Measurements from ENCODE around the gene ZEB2. TPM values are rescaled to one million over a fixed set of nuclear protein-coding genes. Genes with fewer than 3 reads are reported as not detected.
"Not testable (repeated sequence)": the region's sequence is repeated elsewhere in the genome, so short reads cannot be mapped to it uniquely, and the experiment has no call there.

The ZEB2 gene
- total RNA-seq, 1 experiment from 2014 or later: 1.2 TPM

DNA sequence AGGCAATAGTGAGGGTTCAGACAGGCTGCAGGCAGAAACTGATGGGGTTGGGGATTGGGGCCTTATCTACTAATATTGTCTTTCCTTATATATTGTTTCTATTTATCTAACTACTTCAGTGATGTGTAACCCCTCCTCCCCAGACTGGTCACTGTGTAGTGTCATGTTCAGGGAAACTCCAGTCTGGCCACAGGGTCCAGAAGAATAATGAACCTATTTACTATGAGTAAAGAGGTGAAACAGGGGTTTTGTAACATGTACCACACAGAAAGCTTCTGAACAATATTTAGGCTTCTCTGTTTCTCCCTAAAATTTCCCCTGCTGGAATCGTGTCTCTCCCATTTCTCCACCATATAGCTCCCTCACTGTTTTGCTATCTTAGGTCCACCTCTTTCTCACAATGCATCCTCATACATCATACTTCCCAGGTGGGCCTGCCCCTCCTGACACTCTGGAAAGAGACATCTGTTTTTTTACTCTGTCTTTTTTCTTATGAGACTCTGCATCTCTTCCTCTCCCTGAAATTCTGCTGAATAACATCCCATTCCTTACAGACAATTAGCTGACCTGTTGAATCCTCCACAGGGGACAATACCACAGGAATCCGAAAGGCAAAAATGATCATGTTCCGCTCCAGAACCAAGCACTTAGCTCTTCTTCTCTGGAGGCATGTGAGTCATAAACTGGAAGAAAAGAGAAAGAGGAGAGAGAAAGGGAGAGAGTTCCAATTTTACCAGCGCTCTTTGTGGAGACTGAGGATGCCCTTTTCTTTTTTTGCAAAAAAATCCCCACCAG is 154.8 kb downstream of the ZEB2 start:
- Histone ChIP-seq H3K9me3 (ENCODE audit: control insufficient read depth, low read depth, low read length) (no peaks in the 10 kb centered on the region), H4K8ac (replicated peaks; ENCODE audit: insufficient read length, low read depth, low read length) (no peak overlapping the region), H3K27me3 (ENCODE audit: insufficient read depth, low read length) (no peaks in the 10 kb centered on the region), H3K18ac (ENCODE audit: insufficient read length, low read depth, low read length) (no peak overlapping the region), H2BK120ac (ENCODE audit: low read depth, low read length, poor library complexity, severe bottlenecking) (no peak overlapping the region), H4K20me1 (ENCODE audit: control insufficient read depth, insufficient read depth, insufficient read length) (no peaks in the 10 kb centered on the region), H2BK12ac (ENCODE audit: insufficient read length, low read depth, low read length) (no peak overlapping the region), H3K23me2 (ENCODE audit: insufficient read length, low read depth, low read length, poor library complexity, severe bottlenecking) (no peaks in the 10 kb centered on the region), H2AK5ac (ENCODE audit: insufficient read length, low read length) (no peak overlapping the region), H3K4me1 (ENCODE audit: insufficient read depth, low read length) (no peaks in the 10 kb centered on the region), H3K4ac (ENCODE audit: low read depth, low read length) (no peak overlapping the region), H2BK5ac (ENCODE audit: insufficient read length, low read length) (no peak overlapping the region), H3K79me2 (ENCODE audit: insufficient read depth, low read length) (no peaks in the 10 kb centered on the region), H3K56ac (ENCODE audit: insufficient read length, low read depth, low read length) (no peak overlapping the region), H3K14ac (ENCODE audit: insufficient read depth, low read length) (no peak overlapping the region), H4K5ac (ENCODE audit: insufficient read length, low read depth, low read length) (no peak overlapping the region), H3K23ac (ENCODE audit: insufficient read length, low read depth, low read length) (no peak overlapping the region), H3K9ac (ENCODE audit: extremely low read depth, insufficient read length, low read length) (no peak overlapping the region), H4K91ac (ENCODE audit: insufficient read length, low read depth, low read length) (no peak overlapping the region), H3K27ac (ENCODE audit: insufficient read length, low read depth, low read length) (no peak overlapping the region), H2BK20ac (ENCODE audit: low read depth, low read length, poor library complexity, severe bottlenecking) (no peak overlapping the region), H2AFZ (ENCODE audit: low read length) (no peak overlapping the region), H3K4me2 (ENCODE audit: insufficient read depth, insufficient read length, low read length) (no peak overlapping the region), H3T11ph (ENCODE audit: low read length) (no peak overlapping the region), H2BK15ac (ENCODE audit: low read depth, low read length) (no peak overlapping the region), H3K79me1 (ENCODE audit: insufficient read depth, low read depth, low read length, poor library complexity, severe bottlenecking) (no peaks in the 10 kb centered on the region)
- no peaks in the 10 kb centered on the region for H3K36me3 Mint-ChIP-seq (ENCODE audit: insufficient read depth in 1 of 3, low read depth in 3 of 3)
- H3K27me3 Mint-ChIP-seq (ENCODE audit: low read depth): no peaks in the 10 kb centered on the region
- peaks cover 2% of the 10 kb centered on the region in 2 experiments; a peak in 2 of 4 replicates for H3K4me1 Mint-ChIP-seq
- no CpG with 5 or more reads among the region's 4 CpGs for WGBS (ENCODE audit: extremely low coverage, insufficient read length, low lambda C conversion rate)
- no peak for DNase-seq
- no peak overlapping the region for H3K27ac Mint-ChIP-seq
- no peaks in the 10 kb centered on the region for H3K9me3 Mint-ChIP-seq
- H3K4me3 Mint-ChIP-seq: no peak overlapping the region
- no peak for TF ChIP-seq CTCF (conservative IDR thresholded peaks at IDR 0.05)

- not testable (repeated sequence) for H4K5ac ChIP-seq (ENCODE audit: insufficient read length, low read depth, low read length); H3K4me1 Mint-ChIP-seq; H2AK5ac ChIP-seq (ENCODE audit: insufficient read length, low read length); H3K4me1 ChIP-seq (ENCODE audit: insufficient read depth, low read length); H3K79me2 ChIP-seq (ENCODE audit: insufficient read depth, low read length); H3K9ac ChIP-seq (ENCODE audit: extremely low read depth, insufficient read length, low read length); H3K9me3 ChIP-seq (ENCODE audit: control insufficient read depth, low read depth, low read length); H3K36me3 Mint-ChIP-seq (ENCODE audit: insufficient read depth in 1 of 3, low read depth in 3 of 3); H4K20me1 ChIP-seq (ENCODE audit: control insufficient read depth, insufficient read depth, insufficient read length); H4K8ac ChIP-seq (replicated peaks; ENCODE audit: insufficient read length, low read depth, low read length); H2BK15ac ChIP-seq (ENCODE audit: low read depth, low read length); H3K79me1 ChIP-seq (ENCODE audit: insufficient read depth, low read depth, low read length, poor library complexity, severe bottlenecking); H3K14ac ChIP-seq (ENCODE audit: insufficient read depth, low read length); H2BK20ac ChIP-seq (ENCODE audit: low read depth, low read length, poor library complexity, severe bottlenecking); H3K27me3 ChIP-seq (ENCODE audit: insufficient read depth, low read length); H2BK12ac ChIP-seq (ENCODE audit: insufficient read length, low read depth, low read length); H4K91ac ChIP-seq (ENCODE audit: insufficient read length, low read depth, low read length); H3T11ph ChIP-seq (ENCODE audit: low read length); H3K4me3 Mint-ChIP-seq; H3K4ac ChIP-seq (ENCODE audit: low read depth, low read length); H3K56ac ChIP-seq (ENCODE audit: insufficient read length, low read depth, low read length); H3K9me3 Mint-ChIP-seq; H2BK120ac ChIP-seq (ENCODE audit: low read depth, low read length, poor library complexity, severe bottlenecking); H2BK5ac ChIP-seq (ENCODE audit: insufficient read length, low read length); H3K27me3 Mint-ChIP-seq (ENCODE audit: low read depth); DNase-seq; H3K23ac ChIP-seq (ENCODE audit: insufficient read length, low read depth, low read length); H3K27ac ChIP-seq (ENCODE audit: insufficient read length, low read depth, low read length); H2AFZ ChIP-seq (ENCODE audit: low read length); H3K23me2 ChIP-seq (ENCODE audit: insufficient read length, low read depth, low read length, poor library complexity, severe bottlenecking); H3K4me2 ChIP-seq (ENCODE audit: insufficient read depth, insufficient read length, low read length)
- peak overlapping the region; percentile 27 for H3K18ac ChIP-seq (ENCODE audit: insufficient read length, low read depth, low read length)
- peak overlapping the region in 1 of 3 experiments; percentile 30; a peak in 1 of 7 replicates for H3K27ac Mint-ChIP-seq
- WGBS (ENCODE audit: extremely low coverage, insufficient read length, low lambda C conversion rate): no CpG with 5 or more reads among the region's 7 CpGs
Measured at GRCh38 chr2:144364247-144364646, 155.7 kb downstream of the ZEB2 start.

All from H9 (cell line).